HG02981 (cell line): ENCODE measurements around the gene APC.
A peak's percentile ranks its signal among the peaks of the same experiment; 100 is the strongest.

Experiments
- ATAC-seq: cut with Tn5 transposase; IDR thresholded peaks from one replicate; pipeline ENCODE4 v1.9.1; 2021; ENCODE audit warnings: mild to moderate bottlenecking, moderate library complexity; ENCODE audit not compliant: unreplicated experiment

APC gene

GRCh38 chr5:112737463-112738190 lies at the start of gene APC:
APC (plus strand) TSS chr5:112737885; CDS start chr5:112754891, 17,006 bp downstream.
- peak; percentile 99 for ATAC-seq

GRCh38 chr5:112689155-112689909 lies 48.4 kb upstream of the APC start:
- no peak for ATAC-seq

- ATAC-seq, result no peak
Observed at GRCh38 chr5:112690605-112691338, 46.9 kb upstream of the APC start.

GRCh38 chr5:112691339-112691680 lies 46.4 kb upstream of the APC start:
- no peak for ATAC-seq

- ATAC-seq, result no peak
Observed at GRCh38 chr5:112691758-112692157, 45.9 kb upstream of the APC start.

GRCh38 chr5:112692472-112692871 lies 45.2 kb upstream of the APC start:
- no peak for ATAC-seq

GRCh38 chr5:112693301-112693700 lies 44.4 kb upstream of the APC start:
- ATAC-seq, result no peak

- ATAC-seq, result no peak
Observed at GRCh38 chr5:112694853-112695709, 42.6 kb upstream of the APC start.

- ATAC-seq, result no peak
Observed at GRCh38 chr5:112696786-112697185, 40.9 kb upstream of the APC start.

GRCh38 chr5:112697322-112697721 lies 40.4 kb upstream of the APC start:
- ATAC-seq, result no peak

GRCh38 chr5:112697833-112698232 lies 39.9 kb upstream of the APC start:
- ATAC-seq, result no peak

- ATAC-seq, result no peak
Observed at GRCh38 chr5:112703866-112704820, 33.5 kb upstream of the APC start.

GRCh38 chr5:112706446-112707016 lies 31.2 kb upstream of the APC start:
- ATAC-seq, result no peak

- ATAC-seq, result peak; percentile 91
Observed at GRCh38 chr5:112707187-112708102, 30.2 kb upstream of the APC start.

GRCh38 chr5:112708103-112708622 lies 29.5 kb upstream of the APC start:
- no peak for ATAC-seq

GRCh38 chr5:112709416-112709815 lies 28.3 kb upstream of the APC start:
- no peak for ATAC-seq

GRCh38 chr5:112710896-112711295 lies 26.8 kb upstream of the APC start:
- ATAC-seq, result no peak

- ATAC-seq, result no peak
Observed at GRCh38 chr5:112711436-112711835, 26.2 kb upstream of the APC start.
